Left ventricle myocardium inferior (tissue), 1 donor: ENCODE results near the gene BNC2. TPM values are rescaled to one million over a fixed set of nuclear protein-coding genes. Genes with fewer than 3 reads are reported as not detected.
A peak's percentile ranks its signal among the peaks of the same experiment; 100 is the strongest.

ENCODE experiments used
- DNase-seq: peaks from one replicate; pipeline ENCODE4 v3.0.0-alpha.2; 2020
- H3K27ac ChIP-seq: fragments of 200-600 bp; replicated peaks from 2 replicates; pipeline ENCODE4 v1.8.0; 2021
- H3K27me3 ChIP-seq: fragments of 200-600 bp; 2 replicates; pipeline ENCODE4 v1.8.0; 2021; ENCODE audit warnings: low read depth
- H3K36me3 ChIP-seq: fragments of 200-600 bp; 2 replicates; pipeline ENCODE4 v1.8.0; 2021
- H3K4me1 ChIP-seq: fragments of 200-600 bp; 2 replicates; pipeline ENCODE4 v1.8.0; 2021
- H3K4me3 ChIP-seq: fragments of 200-600 bp; 2 replicates; pipeline ENCODE4 v1.8.0; 2021; ENCODE audit warnings: mild to moderate bottlenecking, moderate library complexity
- H3K9me3 ChIP-seq: fragments of 200-600 bp; replicated peaks from 2 replicates; pipeline ENCODE4 v1.8.0; 2021
- CTCF ChIP-seq: fragments of 200-600 bp; IDR thresholded peaks from 2 replicates; pipeline ENCODE4 v1.8.0; 2021; ENCODE audit warnings: antibody characterized with exemption, mild to moderate bottlenecking, borderline replicate concordance
- intact Hi-C: fragments of 100-400 bp; cut with micrococcal nuclease; formaldehyde crosslinking; loops from one replicate; pipeline ENCODE4 v1.11.0; 2022
- total RNA-seq: library from RNA; stranded (reverse); fragmentation: NEBNext Ultra II Directional; extraction: Animal tissue kit (Norgen Biotek cat#: 25700); gene quantifications from one replicate; pipeline ENCODE4 v1.2.1, GENCODE V29; 2021
- donor health status: DM: no; HTN: yes; CAD: no; lungs with severe emphysema.

Gene BNC2
- total RNA-seq, 1 donor from 2014 or later: 3.5 TPM

- intact Hi-C loops: no loop called here
- H3K27me3 ChIP-seq: peaks cover 3% of the 10 kb centered on the region
- TF ChIP-seq CTCF: no peak
- H3K36me3 ChIP-seq: no peaks in the 10 kb centered on the region
- H3K27ac ChIP-seq: peak overlapping the region; percentile 34
- peaks cover 17% of the 10 kb centered on the region for H3K4me1 ChIP-seq
- DNase-seq: no peak
- no peak overlapping the region for H3K4me3 ChIP-seq
- H3K9me3 ChIP-seq: no peaks in the 10 kb centered on the region
These were observed 244.7 kb downstream of the BNC2 start for GRCh38 chr9:16625811-16626210.

DNA sequence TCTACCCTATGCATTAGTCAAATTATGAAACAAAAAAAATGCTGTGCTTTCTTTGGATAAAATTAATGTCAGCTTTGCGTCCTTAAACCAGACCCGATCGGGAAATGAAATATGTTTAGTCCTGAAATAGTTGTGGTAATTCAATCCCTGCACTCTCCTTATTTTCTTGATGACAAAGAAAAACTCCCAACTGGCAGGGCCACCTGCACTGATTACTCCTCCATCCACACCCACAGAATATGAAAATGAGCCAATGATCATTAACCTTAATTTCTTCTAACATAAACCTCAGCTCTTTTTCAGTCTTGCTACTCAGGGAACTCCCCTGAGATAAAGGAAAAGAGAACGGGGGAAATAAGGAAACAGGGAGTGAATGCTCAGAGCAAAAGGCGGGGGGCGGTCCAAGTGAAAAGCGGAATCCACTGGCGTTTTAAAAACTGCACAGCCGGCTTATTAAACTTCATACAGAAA, 245.3 kb downstream of the BNC2 start:
- Histone ChIP-seq H3K27me3 (peaks cover 3% of the 10 kb centered on the region), H3K27ac (peak overlapping the region; percentile 34), H3K36me3 (no peaks in the 10 kb centered on the region), H3K9me3 (no peaks in the 10 kb centered on the region), H3K4me1 (peaks cover 17% of the 10 kb centered on the region), H3K4me3 (peak overlapping the region; percentile 3)
- intact Hi-C loops: no loop called here
- no peak for TF ChIP-seq CTCF
- DNase-seq: no peak

GRCh38 chr9:16624744-16625117, 245.7 kb downstream of the BNC2 start:
- intact Hi-C loops: no loop called here
- TF ChIP-seq CTCF: no peak
- DNase-seq: no peak
- H3K27ac ChIP-seq: no peak overlapping the region
- H3K9me3 ChIP-seq: no peaks in the 10 kb centered on the region
- H3K4me1 ChIP-seq: peaks cover 17% of the 10 kb centered on the region
- H3K36me3 ChIP-seq: no peaks in the 10 kb centered on the region
- H3K4me3 ChIP-seq: no peak overlapping the region
- peaks cover 3% of the 10 kb centered on the region for H3K27me3 ChIP-seq

DNA sequence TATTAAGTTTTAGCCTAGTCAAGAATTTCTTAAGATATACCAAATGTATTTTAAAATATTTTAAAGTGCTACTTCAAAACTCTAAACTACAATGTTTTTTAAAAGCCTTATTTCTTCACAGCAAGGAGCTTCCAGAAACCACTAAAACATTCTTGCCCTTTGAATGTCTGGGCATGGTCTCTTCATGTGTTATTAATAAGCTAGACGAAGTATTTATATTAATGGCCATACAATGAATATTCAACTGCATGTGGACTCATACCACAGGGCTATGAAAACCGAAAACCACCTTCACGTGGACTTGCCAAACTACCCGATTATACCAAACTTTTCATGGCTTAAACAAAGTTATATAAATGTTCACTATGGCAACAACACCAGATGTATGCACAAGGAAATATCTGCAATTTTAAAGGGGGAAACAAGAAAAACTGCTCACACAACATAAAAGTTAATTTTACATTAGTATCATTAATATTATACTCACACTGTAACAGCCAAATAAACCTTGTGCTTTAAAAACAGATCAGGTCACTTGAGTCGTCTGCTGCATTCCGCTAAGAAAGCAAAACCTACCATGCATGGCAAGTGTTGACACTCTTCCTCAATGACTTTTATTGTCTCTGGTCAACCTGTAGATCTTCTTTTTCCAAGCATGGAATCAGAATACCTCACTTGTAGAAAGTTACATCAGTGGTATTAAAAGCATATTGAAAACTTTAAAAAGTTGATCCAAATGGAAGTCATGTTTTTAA, 246.3 kb downstream of the BNC2 start:
- Histone ChIP-seq H3K4me3 (no peak overlapping the region), H3K4me1 (peaks cover 17% of the 10 kb centered on the region), H3K9me3 (no peaks in the 10 kb centered on the region), H3K27ac (no peak overlapping the region), H3K27me3 (peaks cover 3% of the 10 kb centered on the region), H3K36me3 (no peaks in the 10 kb centered on the region)
- intact Hi-C loops: no loop called here
- TF ChIP-seq CTCF: no peak
- no peak for DNase-seq

GRCh38 chr9:16622541-16622940, 247.9 kb downstream of the BNC2 start:
- no peaks in the 10 kb centered on the region for H3K9me3 ChIP-seq
- H3K27me3 ChIP-seq: peaks cover 3% of the 10 kb centered on the region
- DNase-seq: no peak
- peaks cover 17% of the 10 kb centered on the region for H3K4me1 ChIP-seq
- no peak for TF ChIP-seq CTCF
- H3K27ac ChIP-seq: no peak overlapping the region
- H3K36me3 ChIP-seq: no peaks in the 10 kb centered on the region
- intact Hi-C loops: no loop called here
- H3K4me3 ChIP-seq: no peak overlapping the region
